Gastroesophageal sphincter (tissue), 2 donors: Measurements from ENCODE around the gene CD93.

Source experiments
- POLR2A ChIP-seq, 2 donors: fragments of 450-650 bp; IDR thresholded peaks; one replicate each; pipeline ENCODE4 v1.6.1; 2017; ENCODE audit warnings: antibody characterized with exemption in 2 of 2, mild to moderate bottlenecking in 2 of 2, moderate library complexity in 1 of 2
- POLR2AphosphoS5 ChIP-seq: sonication (generic); formaldehyde crosslinking; IDR thresholded peaks from one replicate; pipeline ENCODE4 v1.6.1; 2017; ENCODE audit warnings: antibody characterized with exemption

DNA sequence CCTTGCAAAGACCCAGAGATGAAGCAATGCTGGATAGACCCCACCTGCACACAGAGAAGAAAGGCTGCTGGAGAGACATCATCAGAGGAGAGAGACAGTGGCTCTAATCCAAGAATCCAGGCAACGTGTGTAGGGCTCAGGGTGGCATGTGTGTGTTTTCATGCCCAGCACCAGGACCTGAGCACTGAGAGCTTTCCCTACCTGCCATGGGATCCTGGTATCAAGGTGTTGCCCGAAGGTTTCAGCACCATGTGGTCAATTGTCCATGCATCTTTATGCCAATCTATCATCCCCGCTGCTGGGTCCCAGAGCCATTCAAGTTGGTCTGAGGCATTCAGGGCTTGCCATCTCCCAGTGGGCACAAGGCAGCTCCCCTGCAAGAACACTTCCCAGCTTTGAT lies 7.5 kb upstream of the CD93 start:
- TF ChIP-seq POLR2AphosphoS5 = no peak
- TF ChIP-seq POLR2A (IDR thresholded peaks at IDR 0.05) = no peak
